Cardiac fibroblast (primary cell): ENCODE data around the gene FAM151A.

Source experiments
- DNase-seq, 2 donors: peaks; one replicate each; pipeline versions ENCODE4 v3.0.0 to v3.0.0-alpha.2; 2010; ENCODE audit warnings: low read depth in 2 of 2
- H3K4me3 ChIP-seq, 2 donors: replicated peaks in 1 of 2; 1 replicate in 1 of 2; 2 replicates in 1 of 2; pipeline ENCODE4 v1.5.1; 2011; ENCODE audit warnings: low read depth in 2 of 2, low read length in 2 of 2, mild to moderate bottlenecking in 2 of 2, moderate library complexity in 1 of 2
- CTCF ChIP-seq: IDR thresholded peaks from one replicate; pipeline ENCODE4 v1.5.1; 2011; ENCODE audit warnings: low read depth, mild to moderate bottlenecking, low read length, inconsistent platforms

The FAM151A gene

GRCh38 chr1:54606990-54607325 lies 16.4 kb downstream of the FAM151A start:
- DNase-seq, result no peak
- TF ChIP-seq CTCF, result no peak
- no peak overlapping the region for H3K4me3 ChIP-seq

GRCh38 chr1:54606096-54606989 lies 17.0 kb downstream of the FAM151A start:
- DNase-seq, result no peak
- no peak overlapping the region for H3K4me3 ChIP-seq
- no peak for TF ChIP-seq CTCF

- no peak for DNase-seq
- TF ChIP-seq CTCF, result no peak
Observed at GRCh38 chr1:54604572-54605370, 18.6 kb downstream of the FAM151A start.

GRCh38 chr1:54604051-54604450 lies 19.3 kb downstream of the FAM151A start:
- H3K4me3 ChIP-seq, result no peak overlapping the region
- TF ChIP-seq CTCF, result no peak
- no peak for DNase-seq

More at GRCh38 chr1:54604572-54605370, 18.6 kb downstream of the FAM151A start:
- no peak overlapping the region for H3K4me3 ChIP-seq

- H3K4me3 ChIP-seq, result no peak overlapping the region
- TF ChIP-seq CTCF, result no peak
- DNase-seq, result no peak
Observed at GRCh38 chr1:54603241-54603640, 20.1 kb downstream of the FAM151A start.

GRCh38 chr1:54602554-54602953 lies 20.8 kb downstream of the FAM151A start:
- no peak for DNase-seq
- no peak for TF ChIP-seq CTCF
- H3K4me3 ChIP-seq, result no peak overlapping the region
